PC-3 (cell line): ENCODE data around the gene ZNF600.
"Not testable (repeated sequence)": the region's sequence is repeated elsewhere in the genome, so short reads cannot be mapped to it uniquely, and the experiment has no call there.

Experiments
- CTCF ChIP-seq: fragments of 300-600 bp; sonication (generic); conservative IDR thresholded peaks from 2 replicates; pipeline ENCODE4 v1.5.1; 2017; ENCODE audit warnings: antibody characterized with exemption, low read depth, mild to moderate bottlenecking, low read length
- EZH2 ChIP-seq: fragments of 300-600 bp; sonication (generic); IDR thresholded peaks from one replicate; pipeline ENCODE4 v1.6.1; 2017; ENCODE audit warnings: antibody characterized with exemption, mild to moderate bottlenecking, low read length; ENCODE audit not compliant: unreplicated experiment

DNA sequence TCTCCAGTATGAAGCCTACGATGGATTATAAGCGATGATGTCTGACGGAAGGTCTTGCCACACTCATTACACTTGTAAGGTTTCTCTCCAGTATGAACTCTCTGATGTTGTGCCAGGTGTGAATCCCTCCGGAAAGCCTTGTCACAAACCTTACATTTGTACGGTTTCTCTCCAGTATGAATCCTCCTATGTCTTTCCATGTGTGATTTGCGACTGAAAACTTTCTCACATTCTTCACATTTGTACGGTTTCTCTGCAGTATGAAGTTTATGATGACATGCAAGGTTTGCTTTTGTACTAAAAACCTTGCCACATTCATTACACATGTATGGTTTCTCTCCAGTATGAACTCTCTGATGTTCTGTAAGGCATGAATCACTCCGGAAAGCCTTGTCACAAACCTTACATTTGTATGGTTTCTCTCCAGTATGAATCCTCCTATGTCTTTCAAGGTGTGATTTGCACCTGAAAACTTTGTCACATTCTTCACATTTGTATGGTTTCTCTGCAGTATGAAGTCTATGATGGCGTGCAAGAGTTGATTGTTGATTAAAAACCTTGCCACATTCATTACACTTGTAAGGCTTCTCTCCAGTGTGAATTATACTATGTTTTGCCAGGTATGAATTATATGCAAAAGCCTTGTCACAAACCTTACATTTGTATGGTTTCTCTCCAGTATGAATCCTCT is 13.5 kb upstream of the ZNF600 start:
- not testable (repeated sequence) for TF ChIP-seq CTCF, EZH2
